ENCODE data around the gene SDSL. TPM values are rescaled to one million over a fixed set of nuclear protein-coding genes. Genes with fewer than 3 reads are reported as not detected.

The SDSL gene
- total and polyA plus RNA-seq, 2 of the 13 experiments (the other 11 are each of a cell fraction or from before 2014, with no cell fraction given): 1.2 to 1.7 TPM

- TF ChIP-seq, protein P1, sequence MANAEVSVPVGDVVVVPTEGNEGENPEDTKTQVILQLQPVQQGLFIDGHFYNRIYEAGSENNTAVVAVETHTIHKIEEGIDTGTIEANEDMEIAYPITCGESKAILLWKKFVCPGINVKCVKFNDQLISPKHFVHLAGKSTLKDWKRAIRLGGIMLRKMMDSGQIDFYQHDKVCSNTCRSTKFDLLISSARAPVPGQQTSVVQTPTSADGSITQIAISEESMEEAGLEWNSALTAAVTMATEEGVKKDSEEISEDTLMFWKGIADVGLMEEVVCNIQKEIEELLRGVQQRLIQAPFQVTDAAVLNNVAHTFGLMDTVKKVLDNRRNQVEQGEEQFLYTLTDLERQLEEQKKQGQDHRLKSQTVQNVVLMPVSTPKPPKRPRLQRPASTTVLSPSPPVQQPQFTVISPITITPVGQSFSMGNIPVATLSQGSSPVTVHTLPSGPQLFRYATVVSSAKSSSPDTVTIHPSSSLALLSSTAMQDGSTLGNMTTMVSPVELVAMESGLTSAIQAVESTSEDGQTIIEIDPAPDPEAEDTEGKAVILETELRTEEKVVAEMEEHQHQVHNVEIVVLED (CRISPR knock-in tag; IDR thresholded peaks at IDR 0.05; ENCODE audit: borderline replicate concordance): no peak
- TF ChIP-seq SMAD9 (CRISPR knock-in tag; IDR thresholded peaks at IDR 0.05) (no peak), MAFK (conservative IDR thresholded peaks at IDR 0.05 in 1 of 2, IDR thresholded peaks at IDR 0.05 in 1 of 2; ENCODE audit: low read length in 2 of 2) (no peak), ZNF83 (CRISPR knock-in tag; IDR thresholded peaks at IDR 0.05; ENCODE audit: borderline replicate concordance) (no peak)
- TF ChIP-seq, protein P2, sequence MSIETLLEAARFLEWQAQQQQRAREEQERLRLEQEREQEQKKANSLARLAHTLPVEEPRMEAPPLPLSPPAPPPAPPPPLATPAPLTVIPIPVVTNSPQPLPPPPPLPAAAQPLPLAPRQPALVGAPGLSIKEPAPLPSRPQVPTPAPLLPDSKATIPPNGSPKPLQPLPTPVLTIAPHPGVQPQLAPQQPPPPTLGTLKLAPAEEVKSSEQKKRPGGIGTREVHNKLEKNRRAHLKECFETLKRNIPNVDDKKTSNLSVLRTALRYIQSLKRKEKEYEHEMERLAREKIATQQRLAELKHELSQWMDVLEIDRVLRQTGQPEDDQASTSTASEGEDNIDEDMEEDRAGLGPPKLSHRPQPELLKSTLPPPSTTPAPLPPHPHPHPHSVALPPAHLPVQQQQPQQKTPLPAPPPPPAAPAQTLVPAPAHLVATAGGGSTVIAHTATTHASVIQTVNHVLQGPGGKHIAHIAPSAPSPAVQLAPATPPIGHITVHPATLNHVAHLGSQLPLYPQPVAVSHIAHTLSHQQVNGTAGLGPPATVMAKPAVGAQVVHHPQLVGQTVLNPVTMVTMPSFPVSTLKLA (IDR thresholded peaks at IDR 0.05): no peak
- TF ChIP-seq, protein P3, sequence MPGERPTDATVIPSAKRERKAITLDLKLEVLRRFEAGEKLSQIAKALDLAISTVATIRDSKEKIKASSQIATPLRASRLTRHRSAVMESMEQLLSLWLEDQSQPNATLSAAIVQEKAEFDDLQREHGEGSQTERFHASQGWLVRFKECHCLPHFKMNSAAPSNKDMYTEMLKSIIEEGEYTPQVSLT (CRISPR knock-in tag; IDR thresholded peaks at IDR 0.05; ENCODE audit: borderline replicate concordance, low read depth): no peak
Measured at GRCh38 chr12:113386866-113387566, 35.2 kb upstream of the SDSL start (continued).

DNA sequence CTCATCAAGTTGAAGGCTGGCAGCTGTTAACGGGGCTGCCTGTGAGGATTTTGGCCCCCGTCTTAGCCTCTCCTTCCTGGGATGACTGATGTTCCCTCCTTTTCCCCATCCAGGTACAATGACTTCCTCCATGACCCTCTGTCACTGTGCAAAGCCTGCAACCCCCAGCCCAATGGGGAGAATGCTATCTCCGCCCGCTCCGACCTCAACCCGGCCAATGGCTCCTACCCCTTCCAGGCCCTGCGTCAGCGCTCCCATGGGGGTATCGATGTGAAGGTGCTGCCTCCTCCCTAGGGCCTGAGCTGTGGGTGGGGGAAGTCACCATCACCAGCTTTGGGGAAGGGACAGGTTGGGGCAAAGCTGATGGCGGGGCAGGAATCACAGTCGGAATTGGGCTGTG, 34.5 kb upstream of the SDSL start:
- 96% methylated on average over 8 of the region's 11 CpGs for WGBS (ENCODE audit: low lambda C conversion rate)
- no peak overlapping the region for H3K9ac ChIP-seq (ENCODE audit: insufficient read depth, low read depth, low read length)
- no peaks in the 10 kb centered on the region; the same call in 1 of the 2 replicates for H4K20me1 ChIP-seq (ENCODE audit: insufficient read depth, low read length)
- in situ Hi-C loops (cut with HindIII; ENCODE audit: extremely low pct_ligation_motif_present, low pct_unique_long_range_greater_than_20kb): no loop called here
- FAIRE-seq (no peak), ATAC-seq (no peak), DNase-seq (ENCODE audit: low spot score) (no peak)
- H3K27me3 ChIP-seq (ENCODE audit: control insufficient read depth in 1 of 2, insufficient read depth in 2 of 2, low read length in 2 of 2): no peaks in the 10 kb centered on the region
- ChIA-PET POLR2A (no interaction called here), CTCF (ENCODE audit: low intra/inter-chr PET ratio, low total read pairs) (no interaction called here)
- H3K4me3 ChIP-seq (replicated peaks in 1 of 3; ENCODE audit: insufficient read depth in 1 of 3, low read depth in 2 of 3, low read length in 3 of 3): no peak overlapping the region
- intact Hi-C loops (cut with micrococcal nuclease; ENCODE audit: unreplicated experiment): no loop called here
- H3K4me2 ChIP-seq (ENCODE audit: low read depth, low read length): no peak overlapping the region
- H3K4me1 ChIP-seq (ENCODE audit: insufficient read depth, low read length): 0 out of 2 replicates have a peak, but pooled peaks cover 2% of the 10 kb centered on the region
- no peak overlapping the region for H2AFZ ChIP-seq (ENCODE audit: low read length)
- no peaks in the 10 kb centered on the region for H3K9me3 ChIP-seq (ENCODE audit: low read length)
- peaks cover 4 to 13% of the 10 kb centered on the region in 2 experiments; a peak in 2 of 5 replicates for H3K36me3 ChIP-seq (replicated peaks in 1 of 2; ENCODE audit: control insufficient read depth in 1 of 2, insufficient read depth in 2 of 2, low read length in 2 of 2)
- BruUV-seq (replicated peaks): no TSS peak
- no peaks in the 10 kb centered on the region for H3K79me2 ChIP-seq (ENCODE audit: insufficient read depth, low read length)
- H3K27ac ChIP-seq (ENCODE audit: extremely low read length, insufficient read depth, low read length): no peak overlapping the region
- TF ChIP-seq KDM4B (CRISPR knock-in tag; IDR thresholded peaks at IDR 0.05): no peak
- no peak for TF ChIP-seq ZNF549 (CRISPR knock-in tag; IDR thresholded peaks at IDR 0.05)
- TF ChIP-seq ZNF251 (CRISPR knock-in tag; IDR thresholded peaks at IDR 0.05): no peak
- TF ChIP-seq PAF1 (CRISPR knock-in tag; IDR thresholded peaks at IDR 0.05): no peak
- TF ChIP-seq ZNF230 (CRISPR knock-in tag; IDR thresholded peaks at IDR 0.05): no peak
- TF ChIP-seq SMAD3 (CRISPR knock-in tag; IDR thresholded peaks at IDR 0.05): no peak
- TF ChIP-seq DMAP1 (CRISPR knock-in tag; IDR thresholded peaks at IDR 0.05): no peak
- TF ChIP-seq, protein P4, sequence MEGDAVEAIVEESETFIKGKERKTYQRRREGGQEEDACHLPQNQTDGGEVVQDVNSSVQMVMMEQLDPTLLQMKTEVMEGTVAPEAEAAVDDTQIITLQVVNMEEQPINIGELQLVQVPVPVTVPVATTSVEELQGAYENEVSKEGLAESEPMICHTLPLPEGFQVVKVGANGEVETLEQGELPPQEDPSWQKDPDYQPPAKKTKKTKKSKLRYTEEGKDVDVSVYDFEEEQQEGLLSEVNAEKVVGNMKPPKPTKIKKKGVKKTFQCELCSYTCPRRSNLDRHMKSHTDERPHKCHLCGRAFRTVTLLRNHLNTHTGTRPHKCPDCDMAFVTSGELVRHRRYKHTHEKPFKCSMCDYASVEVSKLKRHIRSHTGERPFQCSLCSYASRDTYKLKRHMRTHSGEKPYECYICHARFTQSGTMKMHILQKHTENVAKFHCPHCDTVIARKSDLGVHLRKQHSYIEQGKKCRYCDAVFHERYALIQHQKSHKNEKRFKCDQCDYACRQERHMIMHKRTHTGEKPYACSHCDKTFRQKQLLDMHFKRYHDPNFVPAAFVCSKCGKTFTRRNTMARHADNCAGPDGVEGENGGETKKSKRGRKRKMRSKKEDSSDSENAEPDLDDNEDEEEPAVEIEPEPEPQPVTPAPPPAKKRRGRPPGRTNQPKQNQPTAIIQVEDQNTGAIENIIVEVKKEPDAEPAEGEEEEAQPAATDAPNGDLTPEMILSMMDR (CRISPR knock-in tag; IDR thresholded peaks at IDR 0.05): no peak
- TF ChIP-seq, protein P5, sequence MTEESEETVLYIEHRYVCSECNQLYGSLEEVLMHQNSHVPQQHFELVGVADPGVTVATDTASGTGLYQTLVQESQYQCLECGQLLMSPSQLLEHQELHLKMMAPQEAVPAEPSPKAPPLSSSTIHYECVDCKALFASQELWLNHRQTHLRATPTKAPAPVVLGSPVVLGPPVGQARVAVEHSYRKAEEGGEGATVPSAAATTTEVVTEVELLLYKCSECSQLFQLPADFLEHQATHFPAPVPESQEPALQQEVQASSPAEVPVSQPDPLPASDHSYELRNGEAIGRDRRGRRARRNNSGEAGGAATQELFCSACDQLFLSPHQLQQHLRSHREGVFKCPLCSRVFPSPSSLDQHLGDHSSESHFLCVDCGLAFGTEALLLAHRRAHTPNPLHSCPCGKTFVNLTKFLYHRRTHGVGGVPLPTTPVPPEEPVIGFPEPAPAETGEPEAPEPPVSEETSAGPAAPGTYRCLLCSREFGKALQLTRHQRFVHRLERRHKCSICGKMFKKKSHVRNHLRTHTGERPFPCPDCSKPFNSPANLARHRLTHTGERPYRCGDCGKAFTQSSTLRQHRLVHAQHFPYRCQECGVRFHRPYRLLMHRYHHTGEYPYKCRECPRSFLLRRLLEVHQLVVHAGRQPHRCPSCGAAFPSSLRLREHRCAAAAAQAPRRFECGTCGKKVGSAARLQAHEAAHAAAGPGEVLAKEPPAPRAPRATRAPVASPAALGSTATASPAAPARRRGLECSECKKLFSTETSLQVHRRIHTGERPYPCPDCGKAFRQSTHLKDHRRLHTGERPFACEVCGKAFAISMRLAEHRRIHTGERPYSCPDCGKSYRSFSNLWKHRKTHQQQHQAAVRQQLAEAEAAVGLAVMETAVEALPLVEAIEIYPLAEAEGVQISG (CRISPR knock-in tag; IDR thresholded peaks at IDR 0.05): no peak
